Suprapubic skin (tissue), 4 donors: ENCODE data around the gene ROBO1.

Experiments
- EP300 ChIP-seq: sonication (generic); formaldehyde crosslinking; IDR thresholded peaks from one replicate; pipeline ENCODE4 v1.6.1; 2017; ENCODE audit warnings: antibody characterized with exemption
- POLR2A ChIP-seq, 2 donors: fragments of 450-650 bp; IDR thresholded peaks; one replicate each; pipeline ENCODE4 v1.6.1; 2017; ENCODE audit warnings: antibody characterized with exemption in 2 of 2, mild to moderate bottlenecking in 2 of 2, moderate library complexity in 2 of 2
- POLR2AphosphoS5 ChIP-seq, 3 donors: sonication (generic); formaldehyde crosslinking; IDR thresholded peaks; one replicate each; pipeline ENCODE4 v1.6.1; 2017; ENCODE audit warnings: antibody characterized with exemption in 3 of 3
- TF ChIP-seq, protein P1 (sequence below), 2 donors: fragments of 200-600 bp in 1 of 2; fragments of 450-650 bp in 1 of 2; sonication (generic) in 1 of 2; IDR thresholded peaks; one replicate each; pipeline ENCODE4 v1.5.1; 2016 to 2019; ENCODE audit warnings: antibody characterized with exemption in 2 of 2, mild to moderate bottlenecking in 1 of 2, moderate library complexity in 1 of 2

DNA sequence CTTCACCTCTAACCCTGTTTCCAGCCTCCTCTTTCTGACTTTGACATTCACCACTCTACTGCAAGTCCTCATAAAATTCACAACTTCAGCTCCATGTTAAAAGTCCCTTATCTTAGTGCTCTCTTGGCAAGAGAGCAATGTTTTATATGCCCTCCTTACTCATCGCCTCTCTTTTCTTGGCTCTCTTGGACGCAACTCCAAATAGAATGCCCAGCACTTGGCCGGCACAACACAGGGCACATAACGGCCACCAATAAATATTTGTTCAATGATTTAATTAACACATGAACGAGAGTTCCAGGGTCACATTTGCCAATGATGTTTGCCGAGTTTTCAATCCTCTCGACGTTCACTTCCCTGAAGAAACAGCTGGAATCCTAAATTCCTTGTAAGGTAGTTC, 401.4 kb downstream of the ROBO1 start:
- TF ChIP-seq, protein P1, sequence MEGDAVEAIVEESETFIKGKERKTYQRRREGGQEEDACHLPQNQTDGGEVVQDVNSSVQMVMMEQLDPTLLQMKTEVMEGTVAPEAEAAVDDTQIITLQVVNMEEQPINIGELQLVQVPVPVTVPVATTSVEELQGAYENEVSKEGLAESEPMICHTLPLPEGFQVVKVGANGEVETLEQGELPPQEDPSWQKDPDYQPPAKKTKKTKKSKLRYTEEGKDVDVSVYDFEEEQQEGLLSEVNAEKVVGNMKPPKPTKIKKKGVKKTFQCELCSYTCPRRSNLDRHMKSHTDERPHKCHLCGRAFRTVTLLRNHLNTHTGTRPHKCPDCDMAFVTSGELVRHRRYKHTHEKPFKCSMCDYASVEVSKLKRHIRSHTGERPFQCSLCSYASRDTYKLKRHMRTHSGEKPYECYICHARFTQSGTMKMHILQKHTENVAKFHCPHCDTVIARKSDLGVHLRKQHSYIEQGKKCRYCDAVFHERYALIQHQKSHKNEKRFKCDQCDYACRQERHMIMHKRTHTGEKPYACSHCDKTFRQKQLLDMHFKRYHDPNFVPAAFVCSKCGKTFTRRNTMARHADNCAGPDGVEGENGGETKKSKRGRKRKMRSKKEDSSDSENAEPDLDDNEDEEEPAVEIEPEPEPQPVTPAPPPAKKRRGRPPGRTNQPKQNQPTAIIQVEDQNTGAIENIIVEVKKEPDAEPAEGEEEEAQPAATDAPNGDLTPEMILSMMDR (IDR thresholded peaks at IDR 0.05) = no peak
- TF ChIP-seq POLR2AphosphoS5 (IDR thresholded peaks at IDR 0.05) (no peak), POLR2A (IDR thresholded peaks at IDR 0.05) (no peak), EP300 (no peak)
